Measurements from ENCODE around the gene COMT. TPM values are rescaled to one million over a fixed set of nuclear protein-coding genes. Genes with fewer than 3 reads are reported as not detected.

The COMT gene
- total RNA-seq, 3 donors from 2014 or later (not counting 1 experiment from before 2014, with no cell fraction given), result 37.5 to 56.2 (median 38.2) TPM

GRCh38 chr22:19903031-19903430, 38.5 kb upstream of the COMT start:
- no peak for TF ChIP-seq CTCF (IDR thresholded peaks at IDR 0.05)
- Histone ChIP-seq H3K9me3 (ENCODE audit: control insufficient read depth, insufficient read depth, low read length) (no peaks in the 10 kb centered on the region), H3K27me3 (ENCODE audit: control insufficient read depth, insufficient read depth, low read length) (no peaks in the 10 kb centered on the region), H3K4me1 (ENCODE audit: control insufficient read depth, insufficient read depth, low read length) (no peaks in the 10 kb centered on the region), H3K4me3 (ENCODE audit: low read length) (no peak overlapping the region), H3K27ac (ENCODE audit: low read length) (no peak overlapping the region), H3K36me3 (ENCODE audit: control insufficient read depth, insufficient read depth, low read length) (peaks cover 7% of the 10 kb centered on the region)
- DNase-seq (no peak), ATAC-seq (no peak)
- no peak overlapping the region for H3K27ac Mint-ChIP-seq
- H3K4me3 Mint-ChIP-seq, result no peak overlapping the region
- H3K4me1 Mint-ChIP-seq, result no peaks in the 10 kb centered on the region
- H3K36me3 Mint-ChIP-seq, result no peaks in the 10 kb centered on the region
- WGBS (ENCODE audit: insufficient coverage), result 95% methylated on average over 9 of the region's 9 CpGs
- no peaks in the 10 kb centered on the region for H3K27me3 Mint-ChIP-seq (ENCODE audit: low read depth in 2 of 2)
- no peaks in the 10 kb centered on the region for H3K9me3 Mint-ChIP-seq
- intact Hi-C loops (cut with micrococcal nuclease), result no loop called here

GRCh38 chr22:19903513-19903912, 38.1 kb upstream of the COMT start:
- H3K27me3 Mint-ChIP-seq (ENCODE audit: low read depth in 2 of 2), result no peaks in the 10 kb centered on the region
- ATAC-seq (no peak), DNase-seq (no peak)
- no peaks in the 10 kb centered on the region for H3K9me3 Mint-ChIP-seq
- H3K4me3 Mint-ChIP-seq, result no peak overlapping the region
- H3K27ac Mint-ChIP-seq, result no peak overlapping the region
- H3K36me3 Mint-ChIP-seq, result no peaks in the 10 kb centered on the region
- Histone ChIP-seq H3K9me3 (ENCODE audit: control insufficient read depth, insufficient read depth, low read length) (no peaks in the 10 kb centered on the region), H3K36me3 (ENCODE audit: control insufficient read depth, insufficient read depth, low read length) (peaks cover 12% of the 10 kb centered on the region), H3K27ac (ENCODE audit: low read length) (no peak overlapping the region), H3K27me3 (ENCODE audit: control insufficient read depth, insufficient read depth, low read length) (no peaks in the 10 kb centered on the region), H3K4me1 (ENCODE audit: control insufficient read depth, insufficient read depth, low read length) (no peaks in the 10 kb centered on the region), H3K4me3 (ENCODE audit: low read length) (no peak overlapping the region)
- TF ChIP-seq CTCF (IDR thresholded peaks at IDR 0.05), result no peak
- intact Hi-C loops (cut with micrococcal nuclease), result no loop called here
- H3K4me1 Mint-ChIP-seq, result no peaks in the 10 kb centered on the region
- WGBS (ENCODE audit: insufficient coverage), result 93% methylated on average over 11 of the region's 12 CpGs

- Mint-ChIP-seq H3K4me1 (peaks cover 0 to under 1% of the 10 kb centered on the region in 2 donors), H3K27me3 (ENCODE audit: low read depth in 2 of 2) (no peaks in the 10 kb centered on the region), H3K27ac (no peak overlapping the region), H3K36me3 (no peaks in the 10 kb centered on the region), H3K9me3 (no peaks in the 10 kb centered on the region), H3K4me3 (no peak overlapping the region)
- Histone ChIP-seq H3K27me3 (ENCODE audit: control insufficient read depth, insufficient read depth, low read length) (no peaks in the 10 kb centered on the region), H3K27ac (ENCODE audit: low read length) (no peak overlapping the region), H3K36me3 (ENCODE audit: control insufficient read depth, insufficient read depth, low read length) (peaks cover 10% of the 10 kb centered on the region), H3K4me3 (ENCODE audit: low read length) (no peak overlapping the region), H3K4me1 (ENCODE audit: control insufficient read depth, insufficient read depth, low read length) (no peaks in the 10 kb centered on the region), H3K9me3 (ENCODE audit: control insufficient read depth, insufficient read depth, low read length) (no peaks in the 10 kb centered on the region)
- intact Hi-C loops (cut with micrococcal nuclease), result no loop called here
- TF ChIP-seq CTCF (IDR thresholded peaks at IDR 0.05), result no peak
- ATAC-seq (no peak), DNase-seq (no peak)
- 89% methylated on average over 16 of the region's 16 CpGs for WGBS (ENCODE audit: insufficient coverage)
Measured at GRCh38 chr22:19904174-19904856, 37.3 kb upstream of the COMT start.

- no peak overlapping the region for H3K4me3 Mint-ChIP-seq
- intact Hi-C loops (cut with micrococcal nuclease), result no loop called here
- no peak overlapping the region for H3K27ac Mint-ChIP-seq
- WGBS (ENCODE audit: insufficient coverage), result 91% methylated on average over 7 of the region's 7 CpGs
- H3K4me1 ChIP-seq (ENCODE audit: control insufficient read depth, insufficient read depth, low read length), result no peaks in the 10 kb centered on the region
- DNase-seq (no peak), ATAC-seq (no peak)
- H3K27me3 Mint-ChIP-seq (ENCODE audit: low read depth in 2 of 2), result no peaks in the 10 kb centered on the region
- no peaks in the 10 kb centered on the region for H3K36me3 Mint-ChIP-seq
- no peak for TF ChIP-seq CTCF (IDR thresholded peaks at IDR 0.05)
- H3K4me1 Mint-ChIP-seq, result peaks cover 4 to 7% of the 10 kb centered on the region in 2 donors
- no peaks in the 10 kb centered on the region for H3K9me3 Mint-ChIP-seq
- no peaks in the 10 kb centered on the region for H3K27me3 ChIP-seq (ENCODE audit: control insufficient read depth, insufficient read depth, low read length)
- peaks cover 10% of the 10 kb centered on the region for H3K36me3 ChIP-seq (ENCODE audit: control insufficient read depth, insufficient read depth, low read length)
- no peak overlapping the region for H3K4me3 ChIP-seq (ENCODE audit: low read length)
- H3K9me3 ChIP-seq (ENCODE audit: control insufficient read depth, insufficient read depth, low read length), result no peaks in the 10 kb centered on the region
- no peak overlapping the region for H3K27ac ChIP-seq (ENCODE audit: low read length)
Measured at GRCh38 chr22:19904935-19905334, 36.6 kb upstream of the COMT start.
